ENCODE measurements around the gene AQP5. TPM values are rescaled to one million over a fixed set of nuclear protein-coding genes. Genes with fewer than 3 reads are reported as not detected.
A peak's percentile ranks its signal among the peaks of the same experiment; 100 is the strongest.

The AQP5 gene
- total and polyA plus RNA-seq, 8 donors: 0.41 to 2.8 (median 1.2) TPM

DNA sequence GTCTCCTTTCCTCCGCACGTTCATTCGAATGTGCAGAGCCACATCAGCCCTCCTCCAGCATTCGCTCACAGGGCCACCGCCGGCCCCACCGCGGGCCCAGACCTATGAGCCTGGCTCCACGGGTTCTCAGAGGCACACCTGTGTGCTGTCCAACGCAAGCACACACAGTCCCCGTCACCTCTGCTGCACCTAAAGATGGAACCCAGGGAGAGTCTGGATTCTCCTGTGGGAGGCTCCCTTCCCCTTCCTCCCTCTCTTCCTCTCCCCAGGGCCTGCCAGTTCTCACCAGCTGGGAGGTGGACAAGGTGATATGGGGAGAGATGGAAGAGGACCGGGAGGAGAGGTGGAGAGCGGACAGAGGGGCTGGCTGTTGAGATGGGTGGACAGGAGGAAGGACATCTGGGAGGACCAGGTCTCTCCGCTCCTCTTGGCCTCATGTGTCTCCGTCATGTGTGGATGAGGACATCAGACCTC, 6.1 kb downstream of the AQP5 start:
- intact Hi-C loops (cut with DNase I): loop anchor here in 1 of 3 donors (5.0 kb wide), 1 partner anchor 104 kb away; no protein-coding TSS in a partner anchor
- no peak for ATAC-seq
- no peak for DNase-seq
- peak overlapping the region; percentile 2 to 40 (median 14) for H3K4me3 ChIP-seq
- H3K4me1 ChIP-seq: peaks cover 6 to 9% (median 8%) of the 10 kb centered on the region in 3 donors
- TF ChIP-seq, protein P1, sequence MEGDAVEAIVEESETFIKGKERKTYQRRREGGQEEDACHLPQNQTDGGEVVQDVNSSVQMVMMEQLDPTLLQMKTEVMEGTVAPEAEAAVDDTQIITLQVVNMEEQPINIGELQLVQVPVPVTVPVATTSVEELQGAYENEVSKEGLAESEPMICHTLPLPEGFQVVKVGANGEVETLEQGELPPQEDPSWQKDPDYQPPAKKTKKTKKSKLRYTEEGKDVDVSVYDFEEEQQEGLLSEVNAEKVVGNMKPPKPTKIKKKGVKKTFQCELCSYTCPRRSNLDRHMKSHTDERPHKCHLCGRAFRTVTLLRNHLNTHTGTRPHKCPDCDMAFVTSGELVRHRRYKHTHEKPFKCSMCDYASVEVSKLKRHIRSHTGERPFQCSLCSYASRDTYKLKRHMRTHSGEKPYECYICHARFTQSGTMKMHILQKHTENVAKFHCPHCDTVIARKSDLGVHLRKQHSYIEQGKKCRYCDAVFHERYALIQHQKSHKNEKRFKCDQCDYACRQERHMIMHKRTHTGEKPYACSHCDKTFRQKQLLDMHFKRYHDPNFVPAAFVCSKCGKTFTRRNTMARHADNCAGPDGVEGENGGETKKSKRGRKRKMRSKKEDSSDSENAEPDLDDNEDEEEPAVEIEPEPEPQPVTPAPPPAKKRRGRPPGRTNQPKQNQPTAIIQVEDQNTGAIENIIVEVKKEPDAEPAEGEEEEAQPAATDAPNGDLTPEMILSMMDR (IDR thresholded peaks at IDR 0.05): no peak
- 30 to 34% methylated on average over 15 of the region's 15 CpGs for WGBS, 2 donors
- FAIRE-seq: no peak
- H3K27ac ChIP-seq: no peak overlapping the region
- H3K36me3 ChIP-seq: no peaks in the 10 kb centered on the region
- no peaks in the 10 kb centered on the region for H3K9me3 ChIP-seq
- no peaks in the 10 kb centered on the region for H3K27me3 ChIP-seq

DNA sequence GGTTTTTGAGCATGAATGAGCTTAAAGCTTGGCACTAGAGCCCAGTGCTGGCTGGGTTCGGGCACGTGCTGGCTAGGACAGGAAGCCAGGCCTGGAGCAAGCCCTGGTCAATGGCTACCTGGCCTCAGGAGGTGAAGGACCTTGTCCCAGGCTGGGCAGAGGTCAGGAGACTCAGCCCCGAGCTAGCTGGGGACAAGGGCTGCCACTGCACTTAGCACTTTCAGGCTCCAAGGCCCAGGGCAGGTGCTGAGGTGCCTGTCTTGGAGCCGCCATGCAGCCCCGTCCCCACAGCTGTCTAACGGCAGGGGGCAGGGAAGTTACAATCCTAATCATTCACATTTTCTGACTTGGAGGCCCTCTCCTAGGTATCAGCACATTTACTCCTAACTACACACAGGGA, 6.8 kb downstream of the AQP5 start:
- WGBS, 2 donors: 81 to 88% methylated on average over 6 of the region's 6 CpGs
- FAIRE-seq (no peak), DNase-seq (peak in 1 of 6 donors; percentile 31), ATAC-seq (no peak)
- H3K27ac ChIP-seq: no peak overlapping the region
- H3K4me1 ChIP-seq: peaks cover 1 to 5% (median 1%) of the 10 kb centered on the region in 3 donors
- H3K36me3 ChIP-seq: no peaks in the 10 kb centered on the region
- H3K9me3 ChIP-seq: no peaks in the 10 kb centered on the region
- no peaks in the 10 kb centered on the region for H3K27me3 ChIP-seq
- TF ChIP-seq, protein P1 (IDR thresholded peaks at IDR 0.05): no peak
- no peak overlapping the region for H3K4me3 ChIP-seq
- intact Hi-C loops (cut with DNase I): loop anchor here in 1 of 3 donors (5.0 kb wide), 1 partner anchor 104 kb away; no protein-coding TSS in a partner anchor

DNA sequence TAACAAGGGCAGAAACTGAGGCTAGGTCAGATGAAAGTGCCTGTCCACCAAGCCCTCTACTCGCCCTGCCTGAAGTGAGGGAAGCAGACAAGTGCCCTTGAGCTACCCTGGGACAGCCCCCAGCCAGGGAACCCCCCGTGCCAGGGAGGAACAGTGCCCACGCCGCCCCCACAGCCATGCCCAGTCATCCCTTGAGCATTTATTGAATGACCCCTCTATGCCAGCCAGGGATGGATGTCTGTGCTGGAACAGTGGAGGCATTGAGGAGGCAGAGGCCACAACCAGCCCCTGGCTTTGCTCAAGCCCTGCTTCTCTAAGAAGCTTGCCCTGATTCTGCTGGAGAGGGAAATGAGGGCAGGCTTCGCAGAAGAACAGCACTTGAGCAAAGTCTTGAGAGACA, 7.4 kb downstream of the AQP5 start:
- ATAC-seq: no peak
- peaks cover 0 to 3% (median 0%) of the 10 kb centered on the region in 3 donors for H3K4me1 ChIP-seq
- no peaks in the 10 kb centered on the region for H3K27me3 ChIP-seq
- peak in 1 of 6 donors; percentile 38 for DNase-seq
- no peak overlapping the region for H3K27ac ChIP-seq
- TF ChIP-seq, protein P1 (IDR thresholded peaks at IDR 0.05): no peak
- no peak for FAIRE-seq
- WGBS, 2 donors: 78% methylated on average over 5 of the region's 5 CpGs
- no peak overlapping the region for H3K4me3 ChIP-seq
- no peaks in the 10 kb centered on the region for H3K9me3 ChIP-seq
- no peaks in the 10 kb centered on the region for H3K36me3 ChIP-seq
- intact Hi-C loops (cut with DNase I): loop anchor here in 1 of 3 donors (5.0 kb wide), 1 partner anchor 103 kb away; no protein-coding TSS in a partner anchor

DNA sequence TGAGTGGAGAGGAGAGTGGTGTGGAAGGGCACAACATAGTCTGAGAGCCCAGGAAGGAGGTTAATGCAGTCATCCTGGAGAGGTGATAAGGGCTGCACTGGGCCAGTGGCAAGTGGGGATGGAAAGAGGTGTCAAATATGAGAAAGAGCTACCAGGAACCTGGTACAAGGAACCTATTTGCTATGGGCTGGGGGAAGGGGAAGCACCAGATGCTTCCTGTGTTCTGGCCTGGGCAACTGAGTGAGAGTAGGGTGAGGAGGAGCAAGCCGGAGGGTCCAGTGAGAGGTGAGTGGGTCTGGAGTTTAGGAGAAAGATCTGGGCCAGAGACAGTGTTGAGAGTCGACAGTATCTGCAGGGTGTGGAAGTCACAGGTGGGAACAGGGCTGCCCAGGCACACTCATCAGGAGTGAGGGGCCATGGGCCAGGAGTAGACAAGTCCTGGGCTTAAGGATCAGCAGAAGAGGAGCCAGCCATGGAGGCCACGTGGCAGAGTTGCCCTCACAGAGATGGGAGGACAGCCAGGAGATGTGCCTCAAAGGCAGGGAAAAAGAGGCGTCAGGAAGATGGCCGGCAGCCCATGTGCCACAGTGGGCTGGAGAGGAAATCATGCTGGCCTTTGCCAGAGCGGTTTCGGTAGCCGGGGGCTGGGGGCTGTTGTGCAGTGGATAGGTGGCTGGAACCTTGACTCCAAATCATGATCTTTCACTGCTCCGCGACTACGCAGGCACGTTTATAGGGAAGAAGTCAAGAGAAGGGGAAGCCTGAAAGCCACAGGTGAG, 8.2 kb downstream of the AQP5 start:
- no peak overlapping the region for H3K4me3 ChIP-seq
- DNase-seq: peak in 1 of 6 donors; percentile 35
- no peak for ATAC-seq
- no peaks in the 10 kb centered on the region for H3K36me3 ChIP-seq
- peaks cover 0 to 3% (median 0%) of the 10 kb centered on the region in 3 donors for H3K4me1 ChIP-seq
- no peak for FAIRE-seq
- H3K9me3 ChIP-seq: no peaks in the 10 kb centered on the region
- no peaks in the 10 kb centered on the region for H3K27me3 ChIP-seq
- 72 to 76% methylated on average over 12 of the region's 12 CpGs for WGBS, 2 donors
- intact Hi-C loops (cut with DNase I): loop anchor here in 2 of 3 donors (5.0 kb wide), 3 partner anchors 87 to 102 kb away; partner anchors contain the start of gene ASIC1 (in 1 of the 2)
- TF ChIP-seq, protein P1 (IDR thresholded peaks at IDR 0.05): no peak
- H3K27ac ChIP-seq: no peak overlapping the region

All from pancreas (tissue), 10 donors.